ENCODE measurements around the gene PDE11A.

The PDE11A gene

GRCh38 chr2:177715771-177716170 is 356.8 kb downstream of the PDE11A start:
- TF ChIP-seq CTCF (conservative IDR thresholded peaks at IDR 0.05) (no peak), ZFX (IDR thresholded peaks at IDR 0.05) (no peak)
- no peak overlapping the region for H3K27ac ChIP-seq

- H3K27ac ChIP-seq: no peak overlapping the region
- no peak for TF ChIP-seq CTCF (conservative IDR thresholded peaks at IDR 0.05)
These were observed 357.9 kb downstream of the PDE11A start for GRCh38 chr2:177714704-177715103.

GRCh38 chr2:177712462-177712861 is 360.1 kb downstream of the PDE11A start:
- no peak for TF ChIP-seq CTCF (conservative IDR thresholded peaks at IDR 0.05)
- no peak for TF ChIP-seq ZFX (IDR thresholded peaks at IDR 0.05)
- no peak overlapping the region for H3K27ac ChIP-seq

GRCh38 chr2:177711483-177712265 is 360.9 kb downstream of the PDE11A start:
- TF ChIP-seq ZFX (IDR thresholded peaks at IDR 0.05): no peak
- TF ChIP-seq CTCF (conservative IDR thresholded peaks at IDR 0.05): no peak
- no peak overlapping the region for H3K27ac ChIP-seq

- TF ChIP-seq CTCF (conservative IDR thresholded peaks at IDR 0.05) (no peak), ZFX (IDR thresholded peaks at IDR 0.05) (no peak)
- H3K27ac ChIP-seq: no peak overlapping the region
These were observed 361.7 kb downstream of the PDE11A start for GRCh38 chr2:177710889-177711288.

GRCh38 chr2:177709986-177710401 is 362.6 kb downstream of the PDE11A start:
- H3K27ac ChIP-seq: no peak overlapping the region

More at GRCh38 chr2:177709986-177710401, 362.6 kb downstream of the PDE11A start:
- TF ChIP-seq ZFX (IDR thresholded peaks at IDR 0.05) (no peak), CTCF (conservative IDR thresholded peaks at IDR 0.05) (no peak)

Data from C4-2B (cell line).